ENCODE data around the gene HSPA1L.

Gene HSPA1L

GRCh38 chr6:31762878-31763618 is 52.0 kb downstream of the HSPA1L start:
- no peak for DNase-seq (ENCODE audit: low read depth)
- TF ChIP-seq, protein P1, sequence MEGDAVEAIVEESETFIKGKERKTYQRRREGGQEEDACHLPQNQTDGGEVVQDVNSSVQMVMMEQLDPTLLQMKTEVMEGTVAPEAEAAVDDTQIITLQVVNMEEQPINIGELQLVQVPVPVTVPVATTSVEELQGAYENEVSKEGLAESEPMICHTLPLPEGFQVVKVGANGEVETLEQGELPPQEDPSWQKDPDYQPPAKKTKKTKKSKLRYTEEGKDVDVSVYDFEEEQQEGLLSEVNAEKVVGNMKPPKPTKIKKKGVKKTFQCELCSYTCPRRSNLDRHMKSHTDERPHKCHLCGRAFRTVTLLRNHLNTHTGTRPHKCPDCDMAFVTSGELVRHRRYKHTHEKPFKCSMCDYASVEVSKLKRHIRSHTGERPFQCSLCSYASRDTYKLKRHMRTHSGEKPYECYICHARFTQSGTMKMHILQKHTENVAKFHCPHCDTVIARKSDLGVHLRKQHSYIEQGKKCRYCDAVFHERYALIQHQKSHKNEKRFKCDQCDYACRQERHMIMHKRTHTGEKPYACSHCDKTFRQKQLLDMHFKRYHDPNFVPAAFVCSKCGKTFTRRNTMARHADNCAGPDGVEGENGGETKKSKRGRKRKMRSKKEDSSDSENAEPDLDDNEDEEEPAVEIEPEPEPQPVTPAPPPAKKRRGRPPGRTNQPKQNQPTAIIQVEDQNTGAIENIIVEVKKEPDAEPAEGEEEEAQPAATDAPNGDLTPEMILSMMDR (conservative IDR thresholded peaks at IDR 0.05; ENCODE audit: control insufficient read depth, insufficient read depth, low read depth, low read length), result no peak
- H3K4me3 ChIP-seq (ENCODE audit: control insufficient read depth, low read depth, low read length), result no peak overlapping the region

GRCh38 chr6:31762356-31762755 is 52.7 kb downstream of the HSPA1L start, which contains the start of gene SAPCD1:
Gene SAPCD1, plus strand, starts transcription at chr6:31762656. Its CDS starts 399 bp downstream, at chr6:31763055.
- DNase-seq (ENCODE audit: low read depth), result no peak
- TF ChIP-seq, protein P1 (conservative IDR thresholded peaks at IDR 0.05; ENCODE audit: control insufficient read depth, insufficient read depth, low read depth, low read length), result no peak
- H3K4me3 ChIP-seq (ENCODE audit: control insufficient read depth, low read depth, low read length), result no peak within 1 kb of the TSS

- DNase-seq (ENCODE audit: low read depth), result no peak
- H3K4me3 ChIP-seq (ENCODE audit: control insufficient read depth, low read depth, low read length), result no peak overlapping the region
- TF ChIP-seq, protein P1 (conservative IDR thresholded peaks at IDR 0.05; ENCODE audit: control insufficient read depth, insufficient read depth, low read depth, low read length), result no peak
Measured at GRCh38 chr6:31761343-31761742, 53.7 kb downstream of the HSPA1L start.

GRCh38 chr6:31760790-31761189 is 54.3 kb downstream of the HSPA1L start:
- DNase-seq (ENCODE audit: low read depth), result no peak
- no peak overlapping the region for H3K4me3 ChIP-seq (ENCODE audit: control insufficient read depth, low read depth, low read length)
- TF ChIP-seq, protein P1 (conservative IDR thresholded peaks at IDR 0.05; ENCODE audit: control insufficient read depth, insufficient read depth, low read depth, low read length), result no peak
